ENCODE measurements around the gene TANGO6.

Gene TANGO6

GRCh38 chr16:68860978-68861892 is 17.9 kb downstream of the TANGO6 start:
- Histone ChIP-seq H3K9me3 (ENCODE audit: control insufficient read depth in 2 of 2, low read length in 2 of 2) (no peaks in the 10 kb centered on the region), H3K27ac (ENCODE audit: low read length) (no peak overlapping the region), H3K4me1 (ENCODE audit: control insufficient read depth, insufficient read depth, low read length) (no peaks in the 10 kb centered on the region), H3K9ac (ENCODE audit: low read length in 2 of 2) (no peak overlapping the region), H3K4me3 (ENCODE audit: low read length in 2 of 2) (no peak overlapping the region), H3K27me3 (ENCODE audit: control insufficient read depth in 1 of 2, insufficient read depth in 2 of 2, low read length in 2 of 2) (no peaks in the 10 kb centered on the region), H3K36me3 (ENCODE audit: control insufficient read depth in 2 of 2, insufficient read depth in 2 of 2, low read length in 2 of 2) (peaks cover 21 to 29% of the 10 kb centered on the region in 2 donors)

GRCh38 chr16:68866933-68867332 is 23.6 kb downstream of the TANGO6 start:
- no peak overlapping the region for H3K4me3 ChIP-seq (ENCODE audit: low read length in 2 of 2)
- H3K27ac ChIP-seq (ENCODE audit: low read length): no peak overlapping the region
- no peaks in the 10 kb centered on the region for H3K4me1 ChIP-seq (ENCODE audit: control insufficient read depth, insufficient read depth, low read length)
- no peak overlapping the region for H3K9ac ChIP-seq (ENCODE audit: low read length in 2 of 2)
- no peaks in the 10 kb centered on the region for H3K27me3 ChIP-seq (ENCODE audit: control insufficient read depth in 1 of 2, insufficient read depth in 2 of 2, low read length in 2 of 2)
- peaks cover 10 to 18% of the 10 kb centered on the region in 2 donors for H3K36me3 ChIP-seq (ENCODE audit: control insufficient read depth in 2 of 2, insufficient read depth in 2 of 2, low read length in 2 of 2)
- H3K9me3 ChIP-seq (ENCODE audit: control insufficient read depth in 2 of 2, low read length in 2 of 2): no peaks in the 10 kb centered on the region

- no peak overlapping the region for H3K4me3 ChIP-seq (ENCODE audit: low read length in 2 of 2)
- H3K9ac ChIP-seq (ENCODE audit: low read length in 2 of 2): no peak overlapping the region
- no peaks in the 10 kb centered on the region for H3K4me1 ChIP-seq (ENCODE audit: control insufficient read depth, insufficient read depth, low read length)
- no peak overlapping the region for H3K27ac ChIP-seq (ENCODE audit: low read length)
- no peaks in the 10 kb centered on the region for H3K27me3 ChIP-seq (ENCODE audit: control insufficient read depth in 1 of 2, insufficient read depth in 2 of 2, low read length in 2 of 2)
- H3K36me3 ChIP-seq (ENCODE audit: control insufficient read depth in 2 of 2, insufficient read depth in 2 of 2, low read length in 2 of 2): peaks cover 7 to 9% of the 10 kb centered on the region in 2 donors
- no peaks in the 10 kb centered on the region for H3K9me3 ChIP-seq (ENCODE audit: control insufficient read depth in 2 of 2, low read length in 2 of 2)
Observed at GRCh38 chr16:68869492-68870088, 26.3 kb downstream of the TANGO6 start.

GRCh38 chr16:68873635-68874471 is 30.5 kb downstream of the TANGO6 start:
- H3K4me1 ChIP-seq (ENCODE audit: control insufficient read depth, insufficient read depth, low read length): no peaks in the 10 kb centered on the region
- no peaks in the 10 kb centered on the region for H3K27me3 ChIP-seq (ENCODE audit: control insufficient read depth in 1 of 2, insufficient read depth in 2 of 2, low read length in 2 of 2)
- no peak overlapping the region for H3K27ac ChIP-seq (ENCODE audit: low read length)
- H3K9ac ChIP-seq (ENCODE audit: low read length in 2 of 2): no peak overlapping the region
- H3K9me3 ChIP-seq (ENCODE audit: control insufficient read depth in 2 of 2, low read length in 2 of 2): no peaks in the 10 kb centered on the region
- peaks cover 13 to 16% of the 10 kb centered on the region in 2 donors for H3K36me3 ChIP-seq (ENCODE audit: control insufficient read depth in 2 of 2, insufficient read depth in 2 of 2, low read length in 2 of 2)
- H3K4me3 ChIP-seq (ENCODE audit: low read length in 2 of 2): no peak overlapping the region

GRCh38 chr16:68875871-68876270 is 32.5 kb downstream of the TANGO6 start:
- H3K9ac ChIP-seq (ENCODE audit: low read length in 2 of 2): no peak overlapping the region

GRCh38 chr16:68883685-68884084 is 40.4 kb downstream of the TANGO6 start:
- Histone ChIP-seq H3K9ac (ENCODE audit: low read length in 2 of 2) (no peak overlapping the region), H3K9me3 (ENCODE audit: control insufficient read depth in 2 of 2, low read length in 2 of 2) (no peaks in the 10 kb centered on the region), H3K36me3 (ENCODE audit: control insufficient read depth in 2 of 2, insufficient read depth in 2 of 2, low read length in 2 of 2) (peaks cover 3 to 6% of the 10 kb centered on the region in 2 donors), H3K27me3 (ENCODE audit: control insufficient read depth in 1 of 2, insufficient read depth in 2 of 2, low read length in 2 of 2) (no peaks in the 10 kb centered on the region), H3K4me3 (ENCODE audit: low read length in 2 of 2) (no peak overlapping the region), H3K27ac (ENCODE audit: low read length) (no peak overlapping the region), H3K4me1 (ENCODE audit: control insufficient read depth, insufficient read depth, low read length) (no peaks in the 10 kb centered on the region)

More at GRCh38 chr16:68875871-68876270, 32.5 kb downstream of the TANGO6 start:
- H3K9me3 ChIP-seq (ENCODE audit: control insufficient read depth in 2 of 2, low read length in 2 of 2): no peaks in the 10 kb centered on the region
- no peak overlapping the region for H3K4me3 ChIP-seq (ENCODE audit: low read length in 2 of 2)
- H3K27ac ChIP-seq (ENCODE audit: low read length): no peak overlapping the region
- no peaks in the 10 kb centered on the region for H3K27me3 ChIP-seq (ENCODE audit: control insufficient read depth in 1 of 2, insufficient read depth in 2 of 2, low read length in 2 of 2)
- H3K36me3 ChIP-seq (ENCODE audit: control insufficient read depth in 2 of 2, insufficient read depth in 2 of 2, low read length in 2 of 2): peaks cover 14 to 16% of the 10 kb centered on the region in 2 donors
- H3K4me1 ChIP-seq (ENCODE audit: control insufficient read depth, insufficient read depth, low read length): no peaks in the 10 kb centered on the region

GRCh38 chr16:68884401-68884800 is 41.1 kb downstream of the TANGO6 start:
- Histone ChIP-seq H3K36me3 (ENCODE audit: control insufficient read depth in 2 of 2, insufficient read depth in 2 of 2, low read length in 2 of 2) (peaks cover 3 to 6% of the 10 kb centered on the region in 2 donors), H3K9ac (ENCODE audit: low read length in 2 of 2) (no peak overlapping the region), H3K4me1 (ENCODE audit: control insufficient read depth, insufficient read depth, low read length) (no peaks in the 10 kb centered on the region), H3K27ac (ENCODE audit: low read length) (no peak overlapping the region), H3K27me3 (ENCODE audit: control insufficient read depth in 1 of 2, insufficient read depth in 2 of 2, low read length in 2 of 2) (no peaks in the 10 kb centered on the region), H3K9me3 (ENCODE audit: control insufficient read depth in 2 of 2, low read length in 2 of 2) (no peaks in the 10 kb centered on the region), H3K4me3 (ENCODE audit: low read length in 2 of 2) (no peak overlapping the region)

- Histone ChIP-seq H3K36me3 (ENCODE audit: control insufficient read depth in 2 of 2, insufficient read depth in 2 of 2, low read length in 2 of 2) (peaks cover 3 to 8% of the 10 kb centered on the region in 2 donors), H3K4me1 (ENCODE audit: control insufficient read depth, insufficient read depth, low read length) (no peaks in the 10 kb centered on the region), H3K27ac (ENCODE audit: low read length) (no peak overlapping the region), H3K9me3 (ENCODE audit: control insufficient read depth in 2 of 2, low read length in 2 of 2) (no peaks in the 10 kb centered on the region), H3K4me3 (ENCODE audit: low read length in 2 of 2) (no peak overlapping the region), H3K9ac (ENCODE audit: low read length in 2 of 2) (no peak overlapping the region), H3K27me3 (ENCODE audit: control insufficient read depth in 1 of 2, insufficient read depth in 2 of 2, low read length in 2 of 2) (no peaks in the 10 kb centered on the region)
Observed at GRCh38 chr16:68884861-68885720, 41.8 kb downstream of the TANGO6 start.

- Histone ChIP-seq H3K9me3 (ENCODE audit: control insufficient read depth in 2 of 2, low read length in 2 of 2) (no peaks in the 10 kb centered on the region), H3K9ac (ENCODE audit: low read length in 2 of 2) (no peak overlapping the region)
Observed at GRCh38 chr16:68887107-68887506, 43.8 kb downstream of the TANGO6 start.

More at GRCh38 chr16:68887107-68887506, 43.8 kb downstream of the TANGO6 start:
- Histone ChIP-seq H3K27ac (ENCODE audit: low read length) (no peak overlapping the region), H3K4me1 (ENCODE audit: control insufficient read depth, insufficient read depth, low read length) (no peaks in the 10 kb centered on the region), H3K27me3 (ENCODE audit: control insufficient read depth in 1 of 2, insufficient read depth in 2 of 2, low read length in 2 of 2) (no peaks in the 10 kb centered on the region), H3K4me3 (ENCODE audit: low read length in 2 of 2) (no peak overlapping the region), H3K36me3 (ENCODE audit: control insufficient read depth in 2 of 2, insufficient read depth in 2 of 2, low read length in 2 of 2) (peaks cover 2% of the 10 kb centered on the region in 2 donors)
